Fibroblast of lung (primary cell): ENCODE measurements around the gene BDP1.
"Not testable (repeated sequence)": the region's sequence is repeated elsewhere in the genome, so short reads cannot be mapped to it uniquely, and the experiment has no call there.

Experiments
- EZH2 ChIP-seq: IDR thresholded peaks from 2 replicates; pipeline ENCODE4 v1.5.1; 2012; ENCODE audit warnings: low read length, control low read depth, mild to moderate bottlenecking; ENCODE audit errors: missing control alignments
- TF ChIP-seq, protein P1 (sequence below), 2 donors: IDR thresholded peaks in 1 of 2; conservative IDR thresholded peaks in 1 of 2; 1 replicate in 1 of 2; 2 replicates in 1 of 2; pipeline ENCODE4 v1.5.1; 2011 to 2012; ENCODE audit warnings: low read length in 2 of 2, control low read depth in 1 of 2, inconsistent platforms in 1 of 2, low read depth in 1 of 2, mild to moderate bottlenecking in 1 of 2

DNA sequence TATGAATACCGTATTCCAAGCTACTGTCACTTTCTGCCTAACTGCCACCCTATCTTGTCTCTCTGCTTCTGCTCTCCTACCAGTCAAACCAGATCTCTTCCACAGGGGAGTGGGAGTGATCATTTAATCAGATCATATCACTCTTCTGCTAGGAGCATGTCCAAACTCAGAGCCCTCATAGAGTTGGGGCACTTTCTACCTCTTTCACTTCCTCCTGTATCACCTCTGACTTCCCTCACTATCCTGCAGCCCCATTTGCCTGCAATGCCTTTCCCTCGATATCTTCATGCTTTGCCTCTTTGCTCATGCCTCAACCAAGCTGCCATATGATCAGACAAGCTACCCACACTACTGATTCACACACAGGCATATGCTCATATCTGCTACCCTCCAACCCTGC is 45.4 kb upstream of the BDP1 start:
- TF ChIP-seq, protein P1, sequence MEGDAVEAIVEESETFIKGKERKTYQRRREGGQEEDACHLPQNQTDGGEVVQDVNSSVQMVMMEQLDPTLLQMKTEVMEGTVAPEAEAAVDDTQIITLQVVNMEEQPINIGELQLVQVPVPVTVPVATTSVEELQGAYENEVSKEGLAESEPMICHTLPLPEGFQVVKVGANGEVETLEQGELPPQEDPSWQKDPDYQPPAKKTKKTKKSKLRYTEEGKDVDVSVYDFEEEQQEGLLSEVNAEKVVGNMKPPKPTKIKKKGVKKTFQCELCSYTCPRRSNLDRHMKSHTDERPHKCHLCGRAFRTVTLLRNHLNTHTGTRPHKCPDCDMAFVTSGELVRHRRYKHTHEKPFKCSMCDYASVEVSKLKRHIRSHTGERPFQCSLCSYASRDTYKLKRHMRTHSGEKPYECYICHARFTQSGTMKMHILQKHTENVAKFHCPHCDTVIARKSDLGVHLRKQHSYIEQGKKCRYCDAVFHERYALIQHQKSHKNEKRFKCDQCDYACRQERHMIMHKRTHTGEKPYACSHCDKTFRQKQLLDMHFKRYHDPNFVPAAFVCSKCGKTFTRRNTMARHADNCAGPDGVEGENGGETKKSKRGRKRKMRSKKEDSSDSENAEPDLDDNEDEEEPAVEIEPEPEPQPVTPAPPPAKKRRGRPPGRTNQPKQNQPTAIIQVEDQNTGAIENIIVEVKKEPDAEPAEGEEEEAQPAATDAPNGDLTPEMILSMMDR (conservative IDR thresholded peaks at IDR 0.05 in 1 of 2, IDR thresholded peaks at IDR 0.05 in 1 of 2; ENCODE audit: low read depth in 1 of 2, low read length in 2 of 2) = not testable (repeated sequence)
- TF ChIP-seq EZH2 = not testable (repeated sequence)
